Natural killer cell (primary cell): ENCODE data around the gene FRMD3. TPM values are rescaled to one million over a fixed set of nuclear protein-coding genes. Genes with fewer than 3 reads are reported as not detected.

ENCODE experiments used
- ATAC-seq, 3 donors: fragments of 150-1000 bp in 2 of 3; fragments of 200-7000 bp in 1 of 3; cut with Tn5 transposase; 1 replicate in 1 of 3; 2 replicates in 2 of 3; pipeline ENCODE4 v1.10.0; 2021; ENCODE audit warnings: mild to moderate bottlenecking in 2 of 3, moderate library complexity in 2 of 3
- DNase-seq, 2 donors: peaks; one replicate each; pipeline versions ENCODE4 v3.0.0 to v3.0.0-alpha.2; 2013 to 2021; ENCODE audit warnings: mixed read lengths in 1 of 2
- H3K27ac ChIP-seq: one replicate; pipeline ENCODE4 v1.5.1; 2013; ENCODE audit warnings: mild to moderate bottlenecking, low read length
- H3K27me3 ChIP-seq: one replicate; pipeline ENCODE4 v1.6.1; 2013; ENCODE audit warnings: low read length; ENCODE audit not compliant: control insufficient read depth, insufficient read depth
- H3K36me3 ChIP-seq: one replicate; pipeline ENCODE4 v1.6.1; 2013; ENCODE audit warnings: low read length; ENCODE audit not compliant: control insufficient read depth, insufficient read depth
- H3K4me1 ChIP-seq: one replicate; pipeline ENCODE4 v1.6.1; 2013; ENCODE audit warnings: low read length; ENCODE audit not compliant: control insufficient read depth, insufficient read depth
- H3K4me3 ChIP-seq: one replicate; pipeline ENCODE4 v1.5.1; 2013; ENCODE audit warnings: low read length
- H3K9me3 ChIP-seq: one replicate; pipeline ENCODE4 v1.6.1; 2013; ENCODE audit warnings: low read length; ENCODE audit not compliant: control insufficient read depth, insufficient read depth
- H3K27ac Mint-ChIP-seq, 2 donors: one replicate each; pipeline ENCODE4 v1.8.0; 2022; ENCODE audit warnings: mild to moderate bottlenecking in 2 of 2, mixed read lengths in 2 of 2, moderate library complexity in 1 of 2
- H3K27me3 Mint-ChIP-seq, 2 donors: one replicate each; pipeline ENCODE4 v1.8.0; 2022; ENCODE audit warnings: low read depth in 2 of 2, mixed read lengths in 2 of 2
- H3K36me3 Mint-ChIP-seq: one replicate; pipeline ENCODE4 v1.8.0; 2022; ENCODE audit warnings: mixed read lengths
- H3K4me1 Mint-ChIP-seq, 2 donors: one replicate each; pipeline ENCODE4 v1.8.0; 2022; ENCODE audit warnings: mixed read lengths in 2 of 2
- H3K4me3 Mint-ChIP-seq: one replicate; pipeline ENCODE4 v1.8.0; 2022; ENCODE audit warnings: mild to moderate bottlenecking, moderate library complexity, mixed read lengths
- H3K9me3 Mint-ChIP-seq, 2 donors: one replicate each; pipeline ENCODE4 v1.8.0; 2022; ENCODE audit warnings: mixed read lengths in 2 of 2
- WGBS: methylation state at CpG from one replicate; pipeline ENCODE4 v1.1.7; 2013; ENCODE audit warnings: missing lambda C conversion rate; ENCODE audit not compliant: insufficient coverage; 5-methylcytosine and 5-hydroxymethylcytosine counted together
- intact Hi-C: fragments of 100-400 bp; cut with micrococcal nuclease; formaldehyde crosslinking; loops from one replicate; pipeline ENCODE4 v1.14.2; 2022
- total RNA-seq, 4 donors: library from RNA; stranded (reverse); fragments of 120-200 nt in 1 of 4; gene quantifications; one replicate each; pipeline versions ENCODE4 v1.2.3 to v1.2.4, GENCODE V29; 2013 to 2022
- TF ChIP-seq, protein P1 (sequence below): fragments of 200-600 bp; IDR thresholded peaks from one replicate; pipeline ENCODE4 v1.8.0; 2022; ENCODE audit warnings: antibody characterized with exemption

The FRMD3 gene
- total RNA-seq, 3 donors from 2014 or later (not counting 1 experiment from before 2014, with no cell fraction given): 1.2 to 2.4 (median 2.1) TPM

- H3K4me3 Mint-ChIP-seq: no peak overlapping the region
- no peaks in the 10 kb centered on the region for H3K27me3 Mint-ChIP-seq
- intact Hi-C loops: no loop called here
- Histone ChIP-seq H3K36me3 (no peaks in the 10 kb centered on the region), H3K4me3 (no peak overlapping the region), H3K4me1 (no peaks in the 10 kb centered on the region), H3K27me3 (no peaks in the 10 kb centered on the region), H3K27ac (no peak overlapping the region), H3K9me3 (no peaks in the 10 kb centered on the region)
- no peaks in the 10 kb centered on the region for H3K9me3 Mint-ChIP-seq
- DNase-seq: no peak
- H3K4me1 Mint-ChIP-seq: no peaks in the 10 kb centered on the region
- ATAC-seq: no peak
- no peaks in the 10 kb centered on the region for H3K36me3 Mint-ChIP-seq
- TF ChIP-seq, protein P1, sequence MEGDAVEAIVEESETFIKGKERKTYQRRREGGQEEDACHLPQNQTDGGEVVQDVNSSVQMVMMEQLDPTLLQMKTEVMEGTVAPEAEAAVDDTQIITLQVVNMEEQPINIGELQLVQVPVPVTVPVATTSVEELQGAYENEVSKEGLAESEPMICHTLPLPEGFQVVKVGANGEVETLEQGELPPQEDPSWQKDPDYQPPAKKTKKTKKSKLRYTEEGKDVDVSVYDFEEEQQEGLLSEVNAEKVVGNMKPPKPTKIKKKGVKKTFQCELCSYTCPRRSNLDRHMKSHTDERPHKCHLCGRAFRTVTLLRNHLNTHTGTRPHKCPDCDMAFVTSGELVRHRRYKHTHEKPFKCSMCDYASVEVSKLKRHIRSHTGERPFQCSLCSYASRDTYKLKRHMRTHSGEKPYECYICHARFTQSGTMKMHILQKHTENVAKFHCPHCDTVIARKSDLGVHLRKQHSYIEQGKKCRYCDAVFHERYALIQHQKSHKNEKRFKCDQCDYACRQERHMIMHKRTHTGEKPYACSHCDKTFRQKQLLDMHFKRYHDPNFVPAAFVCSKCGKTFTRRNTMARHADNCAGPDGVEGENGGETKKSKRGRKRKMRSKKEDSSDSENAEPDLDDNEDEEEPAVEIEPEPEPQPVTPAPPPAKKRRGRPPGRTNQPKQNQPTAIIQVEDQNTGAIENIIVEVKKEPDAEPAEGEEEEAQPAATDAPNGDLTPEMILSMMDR: no peak
- 86% methylated on average over 3 of the region's 3 CpGs for WGBS
- H3K27ac Mint-ChIP-seq: no peak overlapping the region
These were observed 195.5 kb downstream of the FRMD3 start for GRCh38 chr9:83342731-83343130.

DNA sequence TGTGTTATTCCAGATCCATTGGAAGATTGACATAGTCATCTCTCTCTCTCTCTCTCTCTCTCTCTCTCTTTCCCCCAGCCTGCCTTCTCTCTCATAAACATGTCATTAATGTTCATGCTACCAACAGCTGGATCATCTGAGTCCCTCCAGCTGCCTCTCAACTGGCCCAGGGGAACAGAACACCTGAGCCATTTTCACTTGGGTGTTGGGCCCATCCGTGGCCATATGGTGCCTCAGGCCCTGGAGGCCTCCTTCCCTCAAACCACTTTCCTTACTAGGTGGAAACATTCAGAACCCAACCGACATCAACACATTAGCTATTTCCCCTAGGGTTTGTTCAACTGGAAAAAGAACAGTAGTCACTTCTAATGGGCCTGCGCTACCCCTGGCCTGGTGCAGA lies 196.2 kb downstream of the FRMD3 start:
- TF ChIP-seq, protein P1: no peak
- ATAC-seq (no peak), DNase-seq (no peak)
- H3K4me1 Mint-ChIP-seq: peaks cover 0 to 2% of the 10 kb centered on the region in 2 donors
- Histone ChIP-seq H3K36me3 (no peaks in the 10 kb centered on the region), H3K27me3 (no peaks in the 10 kb centered on the region), H3K4me1 (no peaks in the 10 kb centered on the region), H3K27ac (no peak overlapping the region), H3K4me3 (no peak overlapping the region), H3K9me3 (no peaks in the 10 kb centered on the region)
- no peak overlapping the region for H3K27ac Mint-ChIP-seq
- H3K9me3 Mint-ChIP-seq: no peaks in the 10 kb centered on the region
- H3K36me3 Mint-ChIP-seq: no peaks in the 10 kb centered on the region
- intact Hi-C loops: no loop called here
- 77% methylated on average over 3 of the region's 3 CpGs for WGBS
- H3K27me3 Mint-ChIP-seq: no peaks in the 10 kb centered on the region
- H3K4me3 Mint-ChIP-seq: no peak overlapping the region

GRCh38 chr9:83340451-83340850 lies 197.8 kb downstream of the FRMD3 start:
- no peak for DNase-seq
- TF ChIP-seq, protein P1: no peak
- no peak overlapping the region for H3K4me3 Mint-ChIP-seq

GRCh38 chr9:83339435-83339834 lies 198.8 kb downstream of the FRMD3 start:
- no peaks in the 10 kb centered on the region for H3K9me3 ChIP-seq
- H3K27ac Mint-ChIP-seq: no peak overlapping the region
- H3K36me3 Mint-ChIP-seq: no peaks in the 10 kb centered on the region
- H3K27me3 ChIP-seq: no peaks in the 10 kb centered on the region
- TF ChIP-seq, protein P1: no peak
- H3K27ac ChIP-seq: no peak overlapping the region
- DNase-seq (no peak), ATAC-seq (no peak)
- intact Hi-C loops: no loop called here
- H3K9me3 Mint-ChIP-seq: no peaks in the 10 kb centered on the region
- 100% methylated on average over 1 of the region's 1 CpG for WGBS
- no peak overlapping the region for H3K4me3 Mint-ChIP-seq
- peaks cover 0 to 6% of the 10 kb centered on the region in 2 donors for H3K4me1 Mint-ChIP-seq
- H3K27me3 Mint-ChIP-seq: no peaks in the 10 kb centered on the region
- H3K36me3 ChIP-seq: no peaks in the 10 kb centered on the region
- H3K4me1 ChIP-seq: no peaks in the 10 kb centered on the region
- no peak overlapping the region for H3K4me3 ChIP-seq

More at GRCh38 chr9:83340451-83340850, 197.8 kb downstream of the FRMD3 start:
- H3K4me3 ChIP-seq: no peak overlapping the region
- no peaks in the 10 kb centered on the region for H3K36me3 ChIP-seq
- no peaks in the 10 kb centered on the region for H3K27me3 Mint-ChIP-seq
- H3K27ac Mint-ChIP-seq: no peak overlapping the region
- H3K4me1 ChIP-seq: no peaks in the 10 kb centered on the region
- no peaks in the 10 kb centered on the region for H3K9me3 ChIP-seq
- WGBS: 86% methylated on average over 3 of the region's 3 CpGs
- no peak overlapping the region for H3K27ac ChIP-seq
- H3K36me3 Mint-ChIP-seq: no peaks in the 10 kb centered on the region
- H3K9me3 Mint-ChIP-seq: no peaks in the 10 kb centered on the region
- H3K4me1 Mint-ChIP-seq: peaks cover 0 to 6% of the 10 kb centered on the region in 2 donors
- intact Hi-C loops: no loop called here
- H3K27me3 ChIP-seq: no peaks in the 10 kb centered on the region
- no peak for ATAC-seq
